DOHH2 (cell line): ENCODE measurements around the gene ALDH4A1.

Experiments used
- CTCF ChIP-seq: fragments of 200-600 bp; sonication (generic); IDR thresholded peaks from one replicate; pipeline ENCODE4 v1.5.1; 2014; ENCODE audit warnings: antibody characterized with exemption, mild to moderate bottlenecking, low read depth, low read length; ENCODE audit not compliant: poor library complexity, severe bottlenecking
- EZH2phosphoT487 ChIP-seq: fragments of 200-600 bp; sonication (generic); IDR thresholded peaks from 2 replicates; pipeline ENCODE4 v1.6.1; 2017; ENCODE audit warnings: borderline replicate concordance, mild to moderate bottlenecking, antibody characterized with exemption, low read length, moderate library complexity, mixed read lengths

- no peak for TF ChIP-seq CTCF
- no peak for TF ChIP-seq EZH2phosphoT487
Observed at GRCh38 chr1:18920931-18921330, 18.6 kb upstream of the ALDH4A1 start.
